ENCODE data around the gene SCAPER.

The SCAPER gene

DNA sequence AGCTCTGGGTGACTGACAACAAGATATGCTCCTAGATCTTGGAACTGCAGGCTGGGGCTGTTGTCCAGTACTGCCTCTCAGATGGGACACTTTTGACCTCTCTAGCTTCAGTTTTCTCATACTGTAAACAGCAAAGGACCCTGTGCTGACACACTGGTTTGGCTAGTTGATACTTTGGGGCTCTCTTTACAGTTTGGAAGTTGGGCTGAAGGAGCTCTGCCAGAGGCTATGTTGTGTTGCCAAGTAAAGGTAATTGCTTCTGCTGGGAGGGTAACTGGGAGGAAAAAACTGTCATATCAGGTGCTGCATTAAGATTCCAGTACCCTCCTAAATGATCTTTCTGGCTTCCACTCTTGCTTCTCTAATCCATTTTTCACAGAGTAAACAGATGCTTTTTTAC is 514.6 kb downstream of the SCAPER start:
- no peak for DNase-seq

DNA sequence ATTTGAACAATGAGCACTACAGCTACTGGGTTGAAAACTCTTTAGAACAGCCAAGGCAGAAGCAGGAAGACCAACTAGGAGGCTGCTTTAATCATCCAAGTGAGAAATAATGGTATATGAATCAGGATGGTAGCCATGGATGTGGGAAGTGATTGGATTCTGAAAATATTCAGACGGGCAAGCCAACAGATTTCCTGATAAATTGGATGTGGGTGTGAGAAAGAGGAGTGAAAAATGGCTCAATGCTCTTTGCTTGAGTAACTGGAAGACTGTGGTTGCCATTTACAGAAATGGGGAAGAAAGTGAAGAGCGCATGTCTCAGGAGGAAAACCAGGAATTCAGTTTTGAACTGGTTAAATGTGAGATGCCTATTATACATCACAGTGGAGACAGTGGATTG is 518.2 kb downstream of the SCAPER start:
- DNase-seq = no peak

- DNase-seq = no peak
Measured at GRCh38 chr15:76386178-76386577, 519.0 kb downstream of the SCAPER start.

GRCh38 chr15:76384409-76384808 is 520.7 kb downstream of the SCAPER start:
- no peak for DNase-seq

DNA sequence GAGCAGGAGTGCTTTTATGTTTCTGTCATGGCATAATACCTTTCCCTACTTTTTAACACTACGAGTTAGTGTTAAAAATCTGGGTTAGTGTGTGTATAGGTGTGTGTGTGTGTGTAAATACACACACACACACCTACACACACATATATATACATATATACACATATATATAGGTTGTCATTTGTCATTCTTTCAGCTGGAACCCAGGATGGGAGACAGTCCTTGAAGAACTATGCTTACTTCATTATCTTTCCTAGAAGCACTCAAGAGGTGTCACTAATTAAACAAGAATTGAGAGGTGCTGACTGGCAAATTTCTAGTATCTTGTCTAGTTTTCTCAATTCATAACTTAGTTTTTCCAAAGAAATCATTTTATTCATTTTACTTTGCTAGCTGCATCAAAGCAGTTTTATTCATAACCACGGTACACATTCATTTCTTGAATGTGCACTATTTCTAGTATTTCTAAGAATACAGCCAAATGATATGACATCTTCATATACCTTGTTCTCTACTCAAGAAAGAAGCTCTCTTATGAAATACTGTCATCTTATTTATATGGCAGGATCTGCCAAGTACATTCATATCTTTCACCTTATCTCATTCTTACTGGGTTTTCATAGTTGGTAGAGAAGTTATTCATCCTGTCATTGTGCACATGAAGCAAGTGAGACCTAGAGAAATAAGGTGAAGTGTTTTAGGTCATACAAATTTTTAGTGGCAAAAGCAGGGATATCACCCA is 522.0 kb downstream of the SCAPER start:
- no peak for DNase-seq

GRCh38 chr15:76381366-76381765 is 523.8 kb downstream of the SCAPER start:
- DNase-seq = no peak

- no peak for DNase-seq
Measured at GRCh38 chr15:76380249-76380648, 524.9 kb downstream of the SCAPER start.

DNA sequence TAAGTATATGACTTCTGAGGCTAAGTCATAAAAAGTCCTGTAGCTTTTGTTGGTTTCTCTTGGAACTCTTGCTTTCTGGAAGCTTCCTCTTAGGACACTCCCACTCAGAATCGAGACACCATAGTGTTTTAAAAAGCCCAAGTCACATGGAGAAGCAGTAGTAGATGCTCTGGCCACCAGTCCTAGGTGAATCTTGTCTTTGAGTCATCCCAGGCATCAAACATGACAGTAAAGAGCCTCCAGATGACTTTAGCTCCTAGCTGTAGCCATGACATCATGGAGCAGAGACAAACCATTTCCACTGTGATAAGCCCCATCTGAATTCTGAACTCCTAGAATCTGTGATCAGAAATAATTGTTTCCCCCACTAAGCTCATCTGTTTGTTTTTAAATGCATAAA is 526.4 kb downstream of the SCAPER start:
- DNase-seq = no peak

GRCh38 chr15:76377751-76378150 is 527.4 kb downstream of the SCAPER start:
- no peak for DNase-seq

GRCh38 chr15:76377217-76377616 is 527.9 kb downstream of the SCAPER start:
- no peak for DNase-seq

DNA sequence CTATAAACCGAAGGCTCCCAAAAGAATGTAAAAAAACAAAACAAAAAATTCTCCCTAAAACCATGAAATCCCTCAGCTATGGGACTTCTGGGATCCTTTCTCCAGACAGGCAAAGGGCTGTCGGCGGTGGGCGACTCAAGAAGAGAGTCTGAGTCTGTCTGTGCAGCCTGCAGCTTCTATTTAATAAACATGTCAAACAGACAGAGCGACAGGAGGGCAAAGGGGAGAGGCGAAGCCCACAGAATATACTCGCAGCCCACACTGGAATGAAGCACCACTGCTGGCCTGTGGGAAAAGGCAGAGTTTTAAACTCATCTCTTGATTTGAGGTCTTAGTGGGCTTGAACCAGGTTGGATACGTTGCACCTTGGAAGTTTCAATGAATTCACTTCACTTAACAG is 528.3 kb downstream of the SCAPER start:
- no peak for DNase-seq

GRCh38 chr15:76376029-76376428 is 529.1 kb downstream of the SCAPER start:
- no peak for DNase-seq

- DNase-seq = no peak
Measured at GRCh38 chr15:76368122-76368621, 537.0 kb downstream of the SCAPER start.

- DNase-seq = no peak
Measured at GRCh38 chr15:76366714-76367113, 538.4 kb downstream of the SCAPER start.

GRCh38 chr15:76363251-76363650 is 541.9 kb downstream of the SCAPER start:
- DNase-seq = no peak

DNA sequence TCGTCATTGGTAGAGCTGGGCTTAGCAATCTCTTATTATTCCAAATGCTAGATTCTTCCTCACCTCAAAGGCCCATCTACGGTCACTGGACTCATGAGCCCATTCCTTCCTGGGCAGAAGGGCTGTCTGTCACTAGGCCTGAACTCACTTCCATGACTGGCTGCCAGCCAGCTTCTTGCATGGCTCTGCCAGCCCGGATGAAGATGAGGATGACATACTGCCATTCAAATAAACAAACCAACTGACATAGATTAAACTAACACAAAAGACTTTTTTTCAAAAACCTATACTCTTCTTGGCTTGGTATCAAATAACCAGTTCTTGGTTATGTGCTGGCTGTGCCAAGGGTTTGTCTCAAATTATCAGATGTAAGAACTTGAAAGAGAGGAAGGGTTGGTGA is 544.7 kb downstream of the SCAPER start:
- DNase-seq = no peak

DNA sequence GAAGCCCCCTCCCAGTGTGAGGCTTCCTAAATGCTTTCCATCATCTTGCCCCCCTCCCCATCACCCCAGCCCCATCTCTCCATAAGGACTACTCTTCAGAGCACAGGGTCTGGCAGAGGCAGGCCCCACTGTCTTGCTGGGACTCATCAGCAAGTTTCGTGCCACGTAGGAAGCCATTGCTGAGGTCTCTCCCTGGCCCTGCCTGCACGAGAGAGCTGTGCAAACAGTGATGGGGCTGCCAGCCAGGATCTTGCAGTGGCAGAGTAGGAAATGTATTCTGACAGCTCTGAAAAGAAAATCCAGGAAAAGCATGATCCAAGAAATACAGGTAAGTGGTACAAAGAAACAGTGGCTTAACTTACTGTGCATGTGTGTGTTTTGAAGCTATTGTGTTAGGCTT is 546.0 kb downstream of the SCAPER start:
- DNase-seq = no peak

DNA sequence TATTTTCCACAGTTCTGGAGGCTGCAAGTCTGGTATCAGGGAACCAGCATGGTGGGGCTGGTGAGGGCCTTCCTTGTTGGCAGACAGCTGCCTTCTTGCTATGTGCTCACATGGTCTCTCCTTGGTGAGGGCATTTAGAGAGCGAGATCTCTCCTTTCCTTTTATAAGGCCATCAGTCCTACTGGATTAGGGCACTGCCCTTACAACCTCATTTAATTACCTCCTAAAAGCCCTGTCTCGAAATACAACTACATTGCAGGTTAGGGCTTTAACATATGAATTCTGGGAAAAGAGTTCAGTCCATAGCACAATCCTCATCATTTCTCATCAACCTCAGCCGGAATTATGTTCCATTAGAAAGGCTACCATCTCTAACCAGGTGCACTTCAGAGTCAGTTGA is 546.7 kb downstream of the SCAPER start:
- no peak for DNase-seq

GRCh38 chr15:76354823-76355440 is 550.2 kb downstream of the SCAPER start:
- DNase-seq = no peak

DNA sequence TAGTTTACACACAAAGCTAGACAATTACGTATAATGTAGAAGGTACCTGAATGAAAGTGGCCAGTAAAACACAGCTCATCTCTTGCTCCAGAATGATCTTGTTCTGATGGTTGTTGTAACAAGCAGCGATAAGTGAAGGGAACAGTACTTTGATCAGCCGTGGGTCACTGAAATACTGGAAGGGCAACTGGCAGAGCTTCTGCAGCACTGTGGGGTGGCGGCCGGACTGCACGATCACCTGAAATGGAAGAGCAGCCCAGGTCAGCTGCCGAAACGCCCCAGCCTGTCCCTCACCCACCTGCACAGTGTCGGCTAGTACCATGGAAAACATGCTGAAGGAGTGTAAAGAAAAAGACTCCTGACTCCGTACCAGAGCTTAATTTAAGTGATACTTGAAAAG is 551.2 kb downstream of the SCAPER start:
- DNase-seq = no peak

- no peak for DNase-seq
Measured at GRCh38 chr15:76353023-76353577, 552.0 kb downstream of the SCAPER start.

DNA sequence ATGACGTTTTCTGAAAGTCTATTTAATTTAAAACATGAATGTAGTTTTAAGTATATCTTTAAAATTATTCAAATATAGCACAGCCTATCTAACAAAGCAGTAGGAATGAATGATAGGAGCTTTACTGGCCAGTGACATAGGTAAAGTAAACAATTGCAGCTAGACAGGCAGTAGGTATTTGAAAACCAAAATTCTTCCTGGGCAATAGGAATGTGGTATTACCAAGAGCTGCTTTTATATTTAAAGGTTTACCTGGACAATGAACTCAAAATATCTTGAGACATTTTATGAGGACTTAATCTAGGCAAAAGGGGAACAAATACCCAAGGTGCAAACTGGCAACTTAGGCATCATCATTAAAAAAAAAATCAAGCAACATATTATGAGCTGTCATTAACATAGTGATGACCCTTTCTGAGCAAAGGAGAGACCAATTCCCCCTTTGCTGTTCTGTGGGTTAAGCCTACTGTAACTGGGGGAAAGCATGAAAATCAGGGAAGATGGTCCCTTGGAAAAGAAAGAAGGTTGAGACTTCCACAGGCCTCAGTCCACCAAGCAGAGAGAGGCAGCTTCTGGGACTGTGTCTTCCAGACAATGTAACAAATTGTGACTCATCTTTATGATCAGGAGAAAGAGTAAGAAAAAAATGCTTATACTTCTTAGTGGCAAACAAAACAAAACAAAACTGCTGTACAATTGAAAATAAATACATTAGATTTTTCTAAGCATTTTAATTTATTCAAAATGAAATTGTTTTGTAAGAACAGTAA is 555.7 kb downstream of the SCAPER start:
- no peak for DNase-seq

GRCh38 chr15:76347482-76348055 is 557.6 kb downstream of the SCAPER start:
- DNase-seq = no peak

All from CD4-positive, alpha-beta T cell treated with Interleukin-21 for 1 hour (primary cell).